Effector CD8-positive, alpha-beta T cell (primary cell): Measurements from ENCODE around the gene CDK8.
"Not testable (repeated sequence)": the region's sequence is repeated elsewhere in the genome, so short reads cannot be mapped to it uniquely, and the experiment has no call there.

Experiments used
- DNase-seq: peaks from one replicate; lab custom pipeline; 2025; lab: John Stamatoyannopoulos, UW

The CDK8 gene

DNA sequence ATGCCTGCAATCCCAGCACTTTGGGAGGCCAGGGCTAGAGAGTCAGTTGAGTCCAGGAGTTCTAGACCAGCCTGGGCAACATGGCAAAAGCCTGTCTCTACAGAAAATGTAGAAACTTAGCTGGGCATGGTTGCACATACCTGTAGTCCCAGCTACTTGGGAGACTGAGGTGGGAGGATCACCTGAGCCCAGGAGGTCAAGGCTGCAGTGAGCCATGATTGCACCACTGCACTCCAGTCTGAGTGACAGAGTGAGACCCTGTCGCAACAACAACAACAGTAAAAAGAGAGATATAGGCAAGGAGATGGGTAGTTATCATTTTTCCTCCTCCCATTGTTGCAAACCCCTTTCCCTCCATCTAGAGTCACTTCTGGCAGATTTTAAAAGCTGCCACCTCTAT lies 62.2 kb downstream of the CDK8 start:
- not testable (repeated sequence) for DNase-seq

DNA sequence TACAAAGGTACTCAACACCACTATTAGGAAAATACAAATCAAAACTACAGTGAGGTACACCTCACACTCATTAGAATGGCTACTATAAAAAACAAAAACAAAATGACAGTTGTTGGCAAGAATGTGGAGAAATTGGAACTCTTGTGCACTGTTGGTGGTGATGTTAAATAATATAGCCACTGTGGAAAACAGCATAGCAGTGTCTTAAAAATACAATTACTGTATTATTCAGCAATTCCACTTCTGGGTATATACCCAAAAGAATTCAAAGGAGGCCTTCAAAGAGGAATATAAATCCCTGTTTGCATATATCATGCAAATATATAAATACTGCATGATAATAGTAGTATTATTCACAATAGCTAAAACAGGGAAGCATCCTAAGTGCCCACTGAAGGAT lies 66.8 kb downstream of the CDK8 start:
- DNase-seq = no peak

DNA sequence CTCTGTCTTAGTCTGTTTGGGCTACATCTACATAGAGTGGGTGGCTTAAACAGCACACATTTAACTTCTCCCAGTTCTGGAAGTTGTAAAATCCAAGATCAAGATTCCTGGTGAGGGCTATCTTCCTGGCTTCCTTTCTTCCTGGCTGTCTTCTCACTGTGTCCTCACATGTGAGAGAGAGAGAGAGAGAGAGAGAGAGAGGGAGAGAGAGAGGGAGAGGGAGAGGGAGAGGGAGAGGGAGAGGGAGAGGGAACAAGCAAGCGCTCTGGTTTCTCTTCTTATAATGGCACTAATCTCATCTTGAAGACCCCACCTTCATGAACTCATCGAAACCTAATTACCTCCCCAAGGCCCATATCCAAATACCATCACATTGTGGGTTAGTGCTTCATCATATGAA lies 69.2 kb downstream of the CDK8 start:
- no peak for DNase-seq

- no peak for DNase-seq
These were observed 69.8 kb downstream of the CDK8 start for GRCh38 chr13:26323764-26324163.

GRCh38 chr13:26324294-26324693 lies 70.4 kb downstream of the CDK8 start:
- DNase-seq = no peak

DNA sequence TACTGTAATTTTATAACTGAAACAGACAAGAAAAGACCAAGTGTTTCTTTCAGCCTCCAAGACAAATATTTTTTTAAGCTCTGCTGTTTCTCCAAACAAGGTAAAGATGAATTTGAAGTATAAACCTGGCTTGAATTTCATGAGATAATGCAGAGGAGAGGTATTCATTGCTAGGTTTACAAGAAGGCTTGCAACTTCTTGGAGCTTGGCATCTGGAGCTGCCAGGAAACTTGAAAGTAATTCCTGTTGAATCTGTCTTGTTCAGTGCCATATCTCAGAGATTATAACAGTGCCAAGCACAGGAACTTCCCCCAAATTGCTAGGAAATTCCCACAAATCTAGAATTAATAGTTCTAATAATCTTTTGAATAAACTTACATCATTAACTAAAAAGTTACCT lies 70.9 kb downstream of the CDK8 start:
- no peak for DNase-seq

- no peak for DNase-seq
These were observed 71.9 kb downstream of the CDK8 start for GRCh38 chr13:26325876-26326275.

GRCh38 chr13:26326562-26326961 lies 72.6 kb downstream of the CDK8 start:
- DNase-seq = no peak

- no peak for DNase-seq
These were observed 74.2 kb downstream of the CDK8 start for GRCh38 chr13:26327940-26328725.

- DNase-seq = no peak
These were observed 81.2 kb downstream of the CDK8 start for GRCh38 chr13:26335158-26335557.

DNA sequence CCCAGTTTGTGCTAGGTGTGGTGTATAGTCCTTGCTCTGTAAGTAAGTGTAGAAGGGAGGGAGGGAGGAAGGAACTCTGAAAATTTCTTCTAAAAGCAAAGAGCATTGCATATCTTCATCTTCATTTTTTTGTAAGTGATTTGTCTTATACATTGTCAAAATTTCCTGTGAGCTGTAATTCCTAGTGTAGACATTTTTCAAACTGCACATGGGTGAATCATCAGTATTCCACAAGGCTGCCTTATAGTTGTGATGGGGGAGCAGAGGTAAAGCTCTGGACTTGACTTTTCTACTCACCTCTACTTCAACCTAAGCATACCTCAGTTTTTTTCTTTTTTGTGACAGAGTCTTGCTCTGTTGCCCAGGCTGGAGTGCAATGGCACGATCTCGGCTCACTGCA lies 86.9 kb downstream of the CDK8 start:
- DNase-seq = no peak

DNA sequence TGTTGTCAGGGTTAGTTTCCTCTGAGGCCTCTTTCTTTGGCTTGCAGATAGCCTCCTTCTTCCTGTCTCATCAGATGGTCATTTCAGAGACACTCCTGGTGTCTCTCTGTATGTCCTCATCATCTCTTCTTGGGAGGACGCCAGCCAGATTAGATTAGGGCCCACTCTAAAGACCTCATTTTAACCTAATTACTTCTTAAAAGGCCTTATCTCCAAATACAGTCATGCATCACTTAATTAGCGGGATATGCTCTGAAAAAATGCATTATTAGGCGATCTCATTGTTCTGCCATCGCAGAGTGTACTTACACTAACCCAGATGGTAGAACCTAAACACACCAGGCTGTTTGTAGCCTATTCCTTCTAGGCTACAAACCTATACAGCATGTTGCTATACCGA lies 89.0 kb downstream of the CDK8 start:
- DNase-seq = no peak

DNA sequence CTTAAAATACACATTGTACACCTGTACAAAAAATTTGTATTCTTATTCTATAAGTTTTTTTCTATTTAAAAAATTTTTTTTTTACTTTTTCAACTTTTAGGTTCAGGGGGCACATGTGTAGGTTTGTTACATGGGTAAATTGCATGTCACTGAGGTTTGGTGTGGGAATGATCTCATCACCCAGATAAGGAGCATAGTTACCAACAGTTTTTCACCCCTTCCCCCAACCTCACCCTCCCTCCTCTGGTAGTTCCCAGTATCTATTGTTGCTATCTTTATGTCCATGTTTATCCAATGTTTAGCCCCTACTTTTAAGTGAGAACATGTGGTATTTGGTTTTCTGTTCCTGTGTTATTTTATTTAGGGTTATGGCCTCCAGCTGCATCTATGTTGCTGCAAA lies 89.9 kb downstream of the CDK8 start:
- DNase-seq = no peak

GRCh38 chr13:26344980-26345379 lies 91.1 kb downstream of the CDK8 start:
- no peak for DNase-seq

GRCh38 chr13:26348966-26349365 lies 95.0 kb downstream of the CDK8 start:
- DNase-seq = no peak

GRCh38 chr13:26362261-26362660 lies 108.3 kb downstream of the CDK8 start:
- DNase-seq = no peak

DNA sequence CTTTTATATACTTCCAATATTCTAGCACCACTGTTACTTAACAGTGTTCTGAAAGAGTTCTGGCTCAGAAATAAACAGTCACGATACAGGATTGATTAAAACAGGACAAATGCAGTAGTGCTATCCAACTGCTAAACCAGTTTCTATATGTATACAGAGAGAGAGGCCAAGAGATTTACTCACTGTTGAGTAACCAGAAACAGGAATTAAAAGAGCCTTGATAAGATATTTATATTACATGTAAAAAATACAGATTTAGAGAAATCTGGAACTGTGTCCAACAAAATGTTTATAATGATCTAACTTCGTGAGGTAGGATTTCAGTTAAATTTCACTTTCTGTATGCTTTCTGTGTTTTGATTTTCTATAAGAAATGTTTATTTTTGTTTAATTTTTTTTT lies 116.6 kb downstream of the CDK8 start:
- no peak for DNase-seq

DNA sequence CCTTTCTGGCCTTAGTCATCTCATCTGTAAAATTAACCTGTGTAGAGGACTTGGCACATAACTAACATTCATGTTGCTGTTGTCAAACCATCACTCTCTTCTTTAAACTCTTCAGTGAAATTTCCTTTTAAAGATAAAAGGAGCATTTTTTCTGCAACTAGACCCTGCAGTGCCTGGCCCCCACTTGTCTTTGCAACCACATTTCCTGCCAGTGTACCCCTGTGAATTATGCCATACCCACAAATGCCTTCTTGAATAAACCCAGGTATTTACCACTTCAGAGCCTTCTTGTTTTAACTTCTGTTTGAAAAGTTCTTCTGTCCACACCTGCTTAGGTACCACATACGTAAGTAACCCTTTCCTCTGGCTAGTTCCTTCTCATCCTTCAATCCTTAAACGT lies 118.8 kb downstream of the CDK8 start:
- DNase-seq = no peak

- DNase-seq = no peak
These were observed 122.5 kb downstream of the CDK8 start for GRCh38 chr13:26376430-26376829.

DNA sequence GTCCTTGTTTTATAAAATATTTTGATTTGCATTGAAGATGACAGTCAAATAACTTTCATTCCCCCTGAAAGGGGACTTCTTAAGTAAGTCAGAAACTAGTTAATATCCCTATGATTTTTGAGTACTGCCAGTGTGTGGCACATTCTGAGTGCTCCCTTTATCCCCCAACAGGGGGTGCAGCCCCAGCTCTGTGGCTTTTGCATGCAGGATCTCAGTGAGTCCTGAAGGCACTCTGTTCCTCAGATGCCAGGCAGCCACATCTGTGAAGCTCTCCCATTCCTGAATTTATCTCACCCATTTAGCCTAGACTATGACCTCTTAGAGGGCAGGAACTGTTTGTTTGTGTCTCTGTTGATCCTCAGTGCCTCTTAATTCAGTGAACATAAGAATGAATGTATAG lies 123.1 kb downstream of the CDK8 start:
- DNase-seq = no peak

GRCh38 chr13:26378116-26378515 lies 124.2 kb downstream of the CDK8 start:
- no peak for DNase-seq

DNA sequence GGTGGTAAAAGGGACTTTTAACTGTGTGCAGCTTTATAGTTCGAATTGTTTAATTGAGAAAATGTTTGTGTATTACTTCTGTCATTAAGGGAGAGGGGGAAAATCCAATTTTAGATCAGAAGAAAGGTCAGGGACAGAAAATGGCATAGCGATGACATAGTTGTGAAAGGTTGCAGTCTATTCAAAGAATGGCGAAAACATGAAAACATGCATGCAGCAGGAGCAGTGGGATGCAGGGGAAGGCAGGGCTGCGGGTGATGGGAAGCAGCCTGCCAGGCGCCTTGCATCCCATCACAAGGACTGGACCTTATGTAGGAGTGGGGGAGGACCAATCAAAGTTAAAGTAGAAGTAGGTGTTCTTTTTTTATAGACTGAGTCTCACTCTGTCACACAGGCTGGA lies 125.9 kb downstream of the CDK8 start:
- DNase-seq = no peak

GRCh38 chr13:26380930-26381329 lies 127.0 kb downstream of the CDK8 start:
- DNase-seq = no peak

- no peak for DNase-seq
These were observed 128.4 kb downstream of the CDK8 start for GRCh38 chr13:26382366-26382765.
